Pons (tissue), 1 donor: ENCODE results near the gene PIGBOS1.
"Not testable (repeated sequence)": the region's sequence is repeated elsewhere in the genome, so short reads cannot be mapped to it uniquely, and the experiment has no call there.

Experiments used
- DNase-seq: peaks from one replicate; pipeline ENCODE4 v3.0.0-alpha.2; 2016; ENCODE audit warnings: low spot score

PIGBOS1 gene

GRCh38 chr15:55290528-55291057 lies 28.3 kb downstream of the PIGBOS1 start:
- DNase-seq = peak; percentile 69

- DNase-seq = no peak
These were observed 29.0 kb downstream of the PIGBOS1 start, which contains the start of gene RAB27A for GRCh38 chr15:55289746-55290527. Gene RAB27A, minus strand, starts transcription at chr15:55289813. Its CDS starts 54,879 bp downstream, at chr15:55234934.

GRCh38 chr15:55289011-55289745 lies 29.7 kb downstream of the PIGBOS1 start:
- DNase-seq = no peak

GRCh38 chr15:55288006-55288717 lies 30.8 kb downstream of the PIGBOS1 start:
- DNase-seq = no peak

GRCh38 chr15:55286442-55287189 lies 32.3 kb downstream of the PIGBOS1 start:
- DNase-seq = not testable (repeated sequence)

- no peak for DNase-seq
These were observed 34.5 kb downstream of the PIGBOS1 start for GRCh38 chr15:55284426-55284825.

GRCh38 chr15:55283379-55284147 lies 35.4 kb downstream of the PIGBOS1 start:
- no peak for DNase-seq

GRCh38 chr15:55282284-55282833 lies 36.6 kb downstream of the PIGBOS1 start:
- DNase-seq = no peak

- no peak for DNase-seq
These were observed 37.2 kb downstream of the PIGBOS1 start for GRCh38 chr15:55281517-55282228.

GRCh38 chr15:55280589-55280988 lies 38.3 kb downstream of the PIGBOS1 start:
- DNase-seq = not testable (repeated sequence)

- no peak for DNase-seq
These were observed 39.1 kb downstream of the PIGBOS1 start for GRCh38 chr15:55279746-55280351.

- no peak for DNase-seq
These were observed 39.7 kb downstream of the PIGBOS1 start for GRCh38 chr15:55279100-55279745.

- DNase-seq = no peak
These were observed 41.2 kb downstream of the PIGBOS1 start for GRCh38 chr15:55277715-55278114.

GRCh38 chr15:55277116-55277564 lies 41.8 kb downstream of the PIGBOS1 start:
- no peak for DNase-seq

GRCh38 chr15:55276324-55276723 lies 42.6 kb downstream of the PIGBOS1 start:
- DNase-seq = no peak

GRCh38 chr15:55270291-55270690 lies 48.6 kb downstream of the PIGBOS1 start:
- no peak for DNase-seq

- no peak for DNase-seq
These were observed 50.7 kb downstream of the PIGBOS1 start for GRCh38 chr15:55268176-55268695.

- peak; percentile 36 for DNase-seq
These were observed 51.3 kb downstream of the PIGBOS1 start for GRCh38 chr15:55267401-55268175.
